ENCODE measurements around the gene GNPDA2. TPM values are rescaled to one million over a fixed set of nuclear protein-coding genes. Genes with fewer than 3 reads are reported as not detected.
A peak's percentile ranks its signal among the peaks of the same experiment; 100 is the strongest.

The GNPDA2 gene
- total and polyA plus RNA-seq, 2 donors from 2014 or later: 12.3 to 19.4 TPM

DNA sequence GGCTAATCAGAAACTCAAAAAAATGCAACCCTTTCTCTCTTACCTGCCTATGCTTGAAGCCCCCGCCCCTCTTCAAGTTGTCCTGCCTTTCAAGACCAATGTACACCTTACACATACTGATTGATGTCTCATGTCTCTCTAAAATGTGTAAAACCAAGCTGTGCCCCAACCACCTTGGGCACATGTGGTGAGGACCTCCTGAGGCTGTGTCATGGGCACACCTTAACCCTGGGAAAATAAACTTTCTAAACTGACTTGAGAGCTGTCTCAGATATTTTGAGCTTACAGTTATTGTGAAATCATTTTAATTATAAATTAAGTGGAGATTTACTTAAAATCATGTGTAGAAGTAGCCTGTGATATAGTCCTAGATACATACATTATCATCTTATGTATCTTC, 25.9 kb downstream of the GNPDA2 start:
- Histone ChIP-seq H3K9ac (ENCODE audit: low read length in 3 of 3) (no peak overlapping the region), H3K36me3 (ENCODE audit: control insufficient read depth in 2 of 3, insufficient read depth in 3 of 3, low read length in 3 of 3) (peaks cover 10 to 45% (median 20%) of the 10 kb centered on the region in 3 donors), H3K4me3 (ENCODE audit: low read length in 3 of 3) (no peak overlapping the region), H3K4me1 (ENCODE audit: control insufficient read depth in 2 of 3, insufficient read depth in 2 of 3, low read depth in 1 of 3, low read length in 3 of 3) (no peaks in the 10 kb centered on the region), H3K27me3 (ENCODE audit: control insufficient read depth, insufficient read depth, low read length) (no peaks in the 10 kb centered on the region), H3K9me3 (ENCODE audit: control insufficient read depth in 2 of 3, insufficient read depth in 1 of 3, low read length in 3 of 3) (no peaks in the 10 kb centered on the region), H3K27ac (ENCODE audit: low read depth in 2 of 2, low read length in 2 of 2) (no peak overlapping the region)
- DNase-seq (no peak), FAIRE-seq (no peak)
- intact Hi-C loops (cut with DNase I): no loop called here
- no peak for TF ChIP-seq CTCF (IDR thresholded peaks at IDR 0.05; ENCODE audit: borderline replicate concordance, extremely low read depth, insufficient read depth)

DNA sequence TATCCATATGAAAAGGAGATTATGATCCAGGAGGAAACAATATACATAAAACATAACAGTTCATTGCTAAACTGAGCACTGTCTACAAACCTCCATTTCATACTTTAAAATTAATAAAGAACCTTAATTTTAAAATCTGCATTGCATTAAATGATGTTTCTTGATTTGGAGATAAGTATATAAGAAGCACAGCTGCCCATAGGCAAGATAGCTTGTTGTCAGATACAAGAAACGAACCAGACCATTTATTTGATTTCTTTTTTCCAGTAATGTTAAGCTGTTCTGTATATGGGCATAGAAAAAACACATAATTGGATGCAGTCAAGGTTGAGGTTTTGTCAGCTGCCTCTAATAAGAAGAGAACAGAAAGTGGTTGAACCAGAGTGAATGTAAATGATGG, 41.7 kb downstream of the GNPDA2 start:
- intact Hi-C loops (cut with DNase I): no loop called here
- H3K36me3 ChIP-seq (ENCODE audit: control insufficient read depth in 2 of 3, insufficient read depth in 3 of 3, low read length in 3 of 3): peaks cover 6 to 20% (median 17%) of the 10 kb centered on the region in 3 donors
- peaks cover 0 to 2% (median 0%) of the 10 kb centered on the region in 3 donors for H3K4me1 ChIP-seq (ENCODE audit: control insufficient read depth in 2 of 3, insufficient read depth in 2 of 3, low read depth in 1 of 3, low read length in 3 of 3)
- H3K27me3 ChIP-seq (ENCODE audit: control insufficient read depth, insufficient read depth, low read length): no peaks in the 10 kb centered on the region
- H3K4me3 ChIP-seq (ENCODE audit: low read length in 3 of 3): no peak overlapping the region
- DNase-seq: no peak
- H3K27ac ChIP-seq (ENCODE audit: low read depth in 2 of 2, low read length in 2 of 2): no peak overlapping the region
- no peak for FAIRE-seq
- no peak for TF ChIP-seq CTCF (IDR thresholded peaks at IDR 0.05; ENCODE audit: borderline replicate concordance, extremely low read depth, insufficient read depth)
- H3K9me3 ChIP-seq (ENCODE audit: control insufficient read depth in 2 of 3, insufficient read depth in 1 of 3, low read length in 3 of 3): no peaks in the 10 kb centered on the region
- H3K9ac ChIP-seq (ENCODE audit: low read length in 3 of 3): no peak overlapping the region

DNA sequence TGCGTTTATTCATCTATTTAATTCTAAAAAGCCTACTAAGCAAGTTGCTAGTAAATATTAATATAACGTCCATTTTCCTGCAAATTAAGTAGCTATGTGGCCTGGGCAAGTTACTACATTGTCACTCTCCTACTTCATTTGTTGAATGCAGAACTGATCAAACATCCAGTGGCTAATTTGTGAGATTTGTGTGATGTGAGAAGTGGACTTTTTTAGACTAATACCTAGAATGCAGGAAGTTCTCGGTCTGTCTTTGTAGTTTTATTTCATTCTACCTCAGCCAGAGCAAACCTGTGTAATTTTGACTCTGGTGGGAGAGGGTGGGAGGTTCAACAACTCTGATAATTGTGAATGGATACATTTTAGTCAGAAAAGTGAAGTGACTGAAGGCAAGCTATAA, 47.3 kb downstream of the GNPDA2 start:
- intact Hi-C loops (cut with DNase I): no loop called here
- Histone ChIP-seq H3K9me3 (ENCODE audit: control insufficient read depth in 2 of 3, insufficient read depth in 1 of 3, low read length in 3 of 3) (no peaks in the 10 kb centered on the region), H3K9ac (ENCODE audit: low read length in 3 of 3) (peak overlapping the region; percentile 84 to 98 (median 97)), H3K27me3 (ENCODE audit: control insufficient read depth, insufficient read depth, low read length) (no peaks in the 10 kb centered on the region), H3K4me1 (ENCODE audit: control insufficient read depth in 2 of 3, insufficient read depth in 2 of 3, low read depth in 1 of 3, low read length in 3 of 3) (peaks cover 0 to 4% (median 4%) of the 10 kb centered on the region in 3 donors), H3K4me3 (ENCODE audit: low read length in 3 of 3) (peak overlapping the region; percentile 82 to 99 (median 97)), H3K27ac (ENCODE audit: low read depth in 2 of 2, low read length in 2 of 2) (peak overlapping the region in 1 of 2 donors; percentile 92), H3K36me3 (ENCODE audit: control insufficient read depth in 2 of 3, insufficient read depth in 3 of 3, low read length in 3 of 3) (peaks cover 0 to 8% (median 1%) of the 10 kb centered on the region in 3 donors)
- TF ChIP-seq CTCF (IDR thresholded peaks at IDR 0.05; ENCODE audit: borderline replicate concordance, extremely low read depth, insufficient read depth): no peak
- no peak for FAIRE-seq
- no peak for DNase-seq
